Right lobe of liver (tissue), 6 donors: Measurements from ENCODE around the gene CEP135. TPM values are rescaled to one million over a fixed set of nuclear protein-coding genes. Genes with fewer than 3 reads are reported as not detected.

ENCODE experiments used
- ATAC-seq, 4 donors: fragments of 200-7000 bp; cut with Tn5 transposase; one replicate each; pipeline ENCODE4 v1.9.1; 2020; ENCODE audit warnings: mild to moderate bottlenecking in 4 of 4, moderate library complexity in 4 of 4
- DNase-seq, 3 donors: peaks; one replicate each; pipeline ENCODE4 v3.0.0-alpha.2; 2020
- H3K27ac ChIP-seq, 3 donors: fragments of 200-600 bp; one replicate each; pipeline ENCODE4 v1.8.0; 2022
- H3K27me3 ChIP-seq, 2 donors: fragments of 200-600 bp; one replicate each; pipeline ENCODE4 v1.8.0; 2022
- H3K36me3 ChIP-seq, 4 donors: fragments of 200-600 bp; sonication (generic) in 1 of 4; one replicate each; pipeline versions ENCODE4 v1.5.1 to v1.8.0; 2017 to 2022; ENCODE audit warnings: control low read depth in 1 of 4
- H3K4me1 ChIP-seq, 4 donors: fragments of 200-600 bp; sonication (generic) in 1 of 4; one replicate each; pipeline versions ENCODE4 v1.5.1 to v1.8.0; 2017 to 2022; ENCODE audit warnings: control low read depth in 1 of 4
- H3K4me3 ChIP-seq, 3 donors: fragments of 200-600 bp; one replicate each; pipeline ENCODE4 v1.8.0; 2022
- H3K9me3 ChIP-seq, 4 donors: fragments of 200-600 bp; sonication (generic) in 1 of 4; one replicate each; pipeline versions ENCODE4 v1.5.1 to v1.8.0; 2017 to 2022; ENCODE audit warnings: control low read depth in 1 of 4
- CTCF ChIP-seq, 4 donors: fragments of 200-600 bp in 3 of 4; fragments of 450-650 bp in 1 of 4; IDR thresholded peaks; one replicate each; pipeline versions ENCODE4 v1.5.1 to v1.8.0; 2016 to 2022; ENCODE audit warnings: antibody characterized with exemption in 4 of 4, mild to moderate bottlenecking in 2 of 4
- POLR2A ChIP-seq: fragments of 450-650 bp; IDR thresholded peaks from one replicate; pipeline ENCODE4 v1.6.1; 2017; ENCODE audit warnings: antibody characterized with exemption, mild to moderate bottlenecking
- WGBS: methylation state at CpG from one replicate; pipeline ENCODE4 v1.1.6; 2018; ENCODE audit warnings: low coverage, low lambda C conversion rate; ENCODE audit not compliant: insufficient coverage; ENCODE audit errors: missing lambda C conversion rate; 5-methylcytosine and 5-hydroxymethylcytosine counted together
- intact Hi-C, 2 donors: fragments of 100-400 bp; cut with DNase I; formaldehyde crosslinking; loops; one replicate each; pipeline versions ENCODE4 v1.11.2 to v1.14.1; 2022
- total RNA-seq, 6 experiments: library from RNA; depleted of rRNA in 2 of 6; stranded (reverse); fragments of >200 nt in 2 of 6; fragmentation: NEBNext Ultra II Directional in 3 of 6; extraction: Animal tissue kit (Norgen Biotek cat#: 25700) in 3 of 6; gene quantifications; one replicate each; pipeline versions ENCODE4 v1.1.0 to v1.2.4, GENCODE V29; 2016 to 2023
- donor health status: DM: no; HTN: yes; CAD: no.
- donor health status: DM: no; HTN: no; CAD: no.
- donor health status: DM: no; HTN: no; CAD: no.
- donor health status: DM: no; HTN: yes; CAD: no.
- donor health status: DM: no; HTN: yes; CAD: no.

CEP135 gene
- total RNA-seq, 6 experiments from 2014 or later: 0.59 to 2.4 (median 1.7) TPM

- H3K9me3 ChIP-seq: no peaks in the 10 kb centered on the region
- intact Hi-C loops: no loop called here
- H3K4me1 ChIP-seq: no peaks in the 10 kb centered on the region
- no peaks in the 10 kb centered on the region for H3K36me3 ChIP-seq
- no peaks in the 10 kb centered on the region for H3K27me3 ChIP-seq
- ATAC-seq: no peak
- WGBS: 78% methylated on average over 2 of the region's 2 CpGs
- no peak for DNase-seq
- H3K4me3 ChIP-seq: no peak overlapping the region
- H3K27ac ChIP-seq: no peak overlapping the region
- TF ChIP-seq POLR2A (no peak), CTCF (IDR thresholded peaks at IDR 0.05) (no peak)
These were observed 24.9 kb downstream of the CEP135 start for GRCh38 chr4:55973650-55974049.

GRCh38 chr4:55977811-55978210 lies 29.1 kb downstream of the CEP135 start:
- Histone ChIP-seq H3K4me3 (no peak overlapping the region), H3K27me3 (no peaks in the 10 kb centered on the region), H3K36me3 (no peaks in the 10 kb centered on the region), H3K4me1 (no peaks in the 10 kb centered on the region), H3K27ac (no peak overlapping the region), H3K9me3 (no peaks in the 10 kb centered on the region)
- TF ChIP-seq CTCF (IDR thresholded peaks at IDR 0.05) (no peak), POLR2A (no peak)
- DNase-seq (no peak), ATAC-seq (no peak)
- intact Hi-C loops: no loop called here
- 98% methylated on average over 3 of the region's 4 CpGs for WGBS

GRCh38 chr4:55979562-55979961 lies 30.8 kb downstream of the CEP135 start:
- H3K4me3 ChIP-seq: no peak overlapping the region
- WGBS: 64% methylated on average over 1 of the region's 3 CpGs
- no peaks in the 10 kb centered on the region for H3K27me3 ChIP-seq
- intact Hi-C loops: no loop called here
- ATAC-seq: no peak
- no peaks in the 10 kb centered on the region for H3K9me3 ChIP-seq
- no peak for TF ChIP-seq CTCF (IDR thresholded peaks at IDR 0.05)
- no peak for TF ChIP-seq POLR2A
- no peak overlapping the region for H3K27ac ChIP-seq
- H3K4me1 ChIP-seq: no peaks in the 10 kb centered on the region
- H3K36me3 ChIP-seq: no peaks in the 10 kb centered on the region
- DNase-seq: no peak

- Histone ChIP-seq H3K27me3 (no peaks in the 10 kb centered on the region), H3K36me3 (no peaks in the 10 kb centered on the region), H3K9me3 (no peaks in the 10 kb centered on the region), H3K27ac (no peak overlapping the region), H3K4me3 (no peak overlapping the region), H3K4me1 (no peaks in the 10 kb centered on the region)
- intact Hi-C loops: no loop called here
- TF ChIP-seq POLR2A (no peak), CTCF (IDR thresholded peaks at IDR 0.05) (no peak)
- ATAC-seq (no peak), DNase-seq (no peak)
- 100% methylated on average over 2 of the region's 3 CpGs for WGBS
These were observed 32.0 kb downstream of the CEP135 start for GRCh38 chr4:55980725-55981124.

- Histone ChIP-seq H3K4me3 (no peak overlapping the region), H3K9me3 (no peaks in the 10 kb centered on the region), H3K27me3 (no peaks in the 10 kb centered on the region), H3K27ac (no peak overlapping the region), H3K36me3 (no peaks in the 10 kb centered on the region), H3K4me1 (no peaks in the 10 kb centered on the region)
- intact Hi-C loops: no loop called here
- DNase-seq (no peak), ATAC-seq (no peak)
- TF ChIP-seq POLR2A (no peak), CTCF (IDR thresholded peaks at IDR 0.05) (no peak)
These were observed 34.2 kb downstream of the CEP135 start for GRCh38 chr4:55982976-55983375.
